Measurements from ENCODE around the gene NUAK2.

- TF ChIP-seq CTCF (IDR thresholded peaks at IDR 0.05; ENCODE audit: extremely low read depth in 1 of 2, insufficient read depth in 1 of 2, low read depth in 1 of 2, low read length in 2 of 2) (peak in 1 of 2 donors; percentile 15), POLR2A (IDR thresholded peaks at IDR 0.05; ENCODE audit: low read depth, low read length) (no peak), FOS (IDR thresholded peaks at IDR 0.05; ENCODE audit: borderline replicate concordance, insufficient read depth, low read length) (no peak), POLR2AphosphoS5 (IDR thresholded peaks at IDR 0.05; ENCODE audit: insufficient read depth, low read depth, low read length) (no peak), JUN (IDR thresholded peaks at IDR 0.05; ENCODE audit: borderline replicate concordance, insufficient read depth, insufficient read length, low read depth) (no peak), EZH2 (IDR thresholded peaks at IDR 0.05; ENCODE audit: borderline replicate concordance, low read depth, low read length, severe bottlenecking) (peak; percentile 81)
Measured at GRCh38 chr1:205343431-205344065, 22.0 kb upstream of the NUAK2 start.
